Measurements from ENCODE around the gene TRAF2.

GRCh38 chr9:136954270-136955083, 68.2 kb downstream of the TRAF2 start:
- TF ChIP-seq JUND (IDR thresholded peaks at IDR 0.05), result no peak
- TF ChIP-seq CTCF (IDR thresholded peaks at IDR 0.05; ENCODE audit: low read depth, low read length, missing input control), result no peak
- TF ChIP-seq RAD21 (IDR thresholded peaks at IDR 0.05), result no peak
- no peak for TF ChIP-seq GABPA (IDR thresholded peaks at IDR 0.05 in 1 of 2, conservative IDR thresholded peaks at IDR 0.05 in 1 of 2)
- TF ChIP-seq ATF3 (IDR thresholded peaks at IDR 0.05), result no peak
- TF ChIP-seq HNF4A (conservative IDR thresholded peaks at IDR 0.05), result no peak
- TF ChIP-seq EGR1 (IDR thresholded peaks at IDR 0.05; ENCODE audit: low read depth in 2 of 2), result no peak
- no peak for TF ChIP-seq YY1 (IDR thresholded peaks at IDR 0.05)
- no peak for TF ChIP-seq MAX (IDR thresholded peaks at IDR 0.05)
